Urinary bladder (tissue), 4 donors: ENCODE data around the gene KCNMA1. TPM values are rescaled to one million over a fixed set of nuclear protein-coding genes. Genes with fewer than 3 reads are reported as not detected.

Experiments used
- DNase-seq: peaks from one replicate; pipeline ENCODE4 v3.0.0-alpha.2; 2015; ENCODE audit errors: extremely low spot score
- H3K27ac ChIP-seq: one replicate; pipeline ENCODE4 v1.5.1; 2013; ENCODE audit warnings: low read depth, mild to moderate bottlenecking, moderate library complexity
- H3K36me3 ChIP-seq: one replicate; pipeline ENCODE4 v1.6.1; 2013; ENCODE audit warnings: mild to moderate bottlenecking, moderate library complexity; ENCODE audit not compliant: insufficient read depth
- H3K4me1 ChIP-seq: one replicate; pipeline ENCODE4 v1.6.1; 2013; ENCODE audit warnings: mild to moderate bottlenecking, moderate library complexity; ENCODE audit not compliant: insufficient read depth
- H3K4me3 ChIP-seq: one replicate; pipeline ENCODE4 v1.5.1; 2013; ENCODE audit warnings: low read depth, low read length
- WGBS: extraction: QIAGEN DNeasy Blood & Tissue Kit; methylation state at CpG from one replicate; pipeline ENCODE4 v1.1.7; 2013; 5-methylcytosine and 5-hydroxymethylcytosine counted together
- polyA plus RNA-seq: library from polyadenylated mRNA; stranded (reverse); fragments of 200-250 nt; gene quantifications from one replicate; pipeline ENCODE4 v1.2.3, GENCODE V29; 2013
- total RNA-seq: library from RNA; depleted of rRNA; stranded (reverse); fragments of >200 nt; gene quantifications from one replicate; pipeline ENCODE4 v1.2.3, GENCODE V29; 2014
- donor health status: healthy with polysubstance abuse.
- donor health status: healthy.

Gene KCNMA1
- total and polyA plus RNA-seq, 2 donors, result 105 to 107 TPM

- H3K27ac ChIP-seq, result no peak overlapping the region
- H3K4me1 ChIP-seq, result no peaks in the 10 kb centered on the region
- no peaks in the 10 kb centered on the region for H3K36me3 ChIP-seq
- DNase-seq, result no peak
- no peak overlapping the region for H3K4me3 ChIP-seq
- 48% methylated on average over 7 of the region's 7 CpGs for WGBS
These were observed 179.9 kb downstream of the KCNMA1 start for GRCh38 chr10:77457721-77458120.

- Histone ChIP-seq H3K36me3 (no peaks in the 10 kb centered on the region), H3K4me1 (no peaks in the 10 kb centered on the region), H3K27ac (no peak overlapping the region), H3K4me3 (no peak overlapping the region)
- 89% methylated on average over 1 of the region's 1 CpG for WGBS
- no peak for DNase-seq
These were observed 180.3 kb downstream of the KCNMA1 start for GRCh38 chr10:77457266-77457665.

GRCh38 chr10:77456414-77456813, 181.2 kb downstream of the KCNMA1 start:
- H3K4me3 ChIP-seq, result no peak overlapping the region
- no peaks in the 10 kb centered on the region for H3K4me1 ChIP-seq
- H3K36me3 ChIP-seq, result no peaks in the 10 kb centered on the region
- H3K27ac ChIP-seq, result no peak overlapping the region
- WGBS, result 85% methylated on average over 5 of the region's 5 CpGs
- DNase-seq, result no peak

GRCh38 chr10:77455561-77455960, 182.0 kb downstream of the KCNMA1 start:
- H3K4me3 ChIP-seq, result no peak overlapping the region

GRCh38 chr10:77452952-77453564, 184.6 kb downstream of the KCNMA1 start:
- Histone ChIP-seq H3K4me1 (no peaks in the 10 kb centered on the region), H3K36me3 (no peaks in the 10 kb centered on the region), H3K27ac (no peak overlapping the region), H3K4me3 (no peak overlapping the region)
- no peak for DNase-seq
- WGBS, result 85% methylated on average over 4 of the region's 4 CpGs

More at GRCh38 chr10:77455561-77455960, 182.0 kb downstream of the KCNMA1 start:
- DNase-seq, result no peak
- Histone ChIP-seq H3K4me1 (no peaks in the 10 kb centered on the region), H3K36me3 (no peaks in the 10 kb centered on the region), H3K27ac (no peak overlapping the region)
- WGBS, result 79% methylated on average over 2 of the region's 2 CpGs

- WGBS, result 95% methylated on average over 2 of the region's 2 CpGs
These were observed 185.7 kb downstream of the KCNMA1 start for GRCh38 chr10:77451886-77452285.

GRCh38 chr10:77448226-77448625, 189.4 kb downstream of the KCNMA1 start:
- no peaks in the 10 kb centered on the region for H3K36me3 ChIP-seq
- DNase-seq, result no peak
- H3K27ac ChIP-seq, result no peak overlapping the region
- H3K4me3 ChIP-seq, result no peak overlapping the region
- 76% methylated on average over 5 of the region's 5 CpGs for WGBS
- no peaks in the 10 kb centered on the region for H3K4me1 ChIP-seq

More at GRCh38 chr10:77451886-77452285, 185.7 kb downstream of the KCNMA1 start:
- no peak overlapping the region for H3K27ac ChIP-seq
- no peak for DNase-seq
- no peaks in the 10 kb centered on the region for H3K36me3 ChIP-seq
- no peaks in the 10 kb centered on the region for H3K4me1 ChIP-seq
- H3K4me3 ChIP-seq, result no peak overlapping the region

GRCh38 chr10:77446700-77447099, 190.9 kb downstream of the KCNMA1 start:
- Histone ChIP-seq H3K36me3 (no peaks in the 10 kb centered on the region), H3K4me3 (no peak overlapping the region), H3K4me1 (no peaks in the 10 kb centered on the region), H3K27ac (no peak overlapping the region)
- DNase-seq, result no peak
- 90% methylated on average over 4 of the region's 4 CpGs for WGBS

GRCh38 chr10:77445547-77445946, 192.1 kb downstream of the KCNMA1 start:
- Histone ChIP-seq H3K27ac (no peak overlapping the region), H3K36me3 (no peaks in the 10 kb centered on the region), H3K4me1 (no peaks in the 10 kb centered on the region), H3K4me3 (no peak overlapping the region)
- WGBS, result 82% methylated on average over 7 of the region's 7 CpGs
- no peak for DNase-seq

GRCh38 chr10:77444041-77444440, 193.6 kb downstream of the KCNMA1 start:
- no peak overlapping the region for H3K27ac ChIP-seq
- DNase-seq, result no peak
- 55% methylated on average over 2 of the region's 2 CpGs for WGBS

GRCh38 chr10:77442699-77443189, 194.9 kb downstream of the KCNMA1 start:
- Histone ChIP-seq H3K4me1 (no peaks in the 10 kb centered on the region), H3K27ac (no peak overlapping the region), H3K4me3 (no peak overlapping the region), H3K36me3 (no peaks in the 10 kb centered on the region)
- no peak for DNase-seq
- WGBS, result 84% methylated on average over 6 of the region's 6 CpGs

More at GRCh38 chr10:77444041-77444440, 193.6 kb downstream of the KCNMA1 start:
- no peaks in the 10 kb centered on the region for H3K4me1 ChIP-seq
- no peak overlapping the region for H3K4me3 ChIP-seq
- no peaks in the 10 kb centered on the region for H3K36me3 ChIP-seq

GRCh38 chr10:77441353-77442166, 196.0 kb downstream of the KCNMA1 start:
- Histone ChIP-seq H3K4me3 (no peak overlapping the region), H3K4me1 (no peaks in the 10 kb centered on the region), H3K36me3 (no peaks in the 10 kb centered on the region), H3K27ac (no peak overlapping the region)
- no peak for DNase-seq
- 71% methylated on average over 8 of the region's 8 CpGs for WGBS

GRCh38 chr10:77436257-77436975, 201.2 kb downstream of the KCNMA1 start:
- 41% methylated on average over 3 of the region's 3 CpGs for WGBS
- H3K27ac ChIP-seq, result no peak overlapping the region
- no peak for DNase-seq
- H3K4me3 ChIP-seq, result no peak overlapping the region
- no peaks in the 10 kb centered on the region for H3K4me1 ChIP-seq
- H3K36me3 ChIP-seq, result no peaks in the 10 kb centered on the region
